Esophagus muscularis mucosa (tissue), 4 donors: ENCODE data around the gene CNGA1.
A peak's percentile ranks its signal among the peaks of the same experiment; 100 is the strongest.

ENCODE experiments used
- EP300 ChIP-seq: sonication (generic); formaldehyde crosslinking; IDR thresholded peaks from one replicate; pipeline ENCODE4 v1.6.1; 2017; ENCODE audit warnings: antibody characterized with exemption
- POLR2A ChIP-seq: fragments of 450-650 bp; IDR thresholded peaks from one replicate; pipeline ENCODE4 v1.6.1; 2017; ENCODE audit warnings: antibody characterized with exemption, moderate library complexity, mild to moderate bottlenecking, low read depth
- POLR2AphosphoS5 ChIP-seq, 2 donors: sonication (generic); formaldehyde crosslinking; IDR thresholded peaks; one replicate each; pipeline ENCODE4 v1.6.1; 2017; ENCODE audit warnings: antibody characterized with exemption in 2 of 2
- TF ChIP-seq, protein P1 (sequence below), 3 experiments: fragments of 200-600 bp in 2 of 3; fragments of 450-650 bp in 1 of 3; sonication (generic) in 2 of 3; IDR thresholded peaks; one replicate each; pipeline ENCODE4 v1.5.1; 2017 to 2019; ENCODE audit warnings: antibody characterized with exemption in 3 of 3, mild to moderate bottlenecking in 2 of 3, moderate library complexity in 1 of 3

- TF ChIP-seq, protein P1, sequence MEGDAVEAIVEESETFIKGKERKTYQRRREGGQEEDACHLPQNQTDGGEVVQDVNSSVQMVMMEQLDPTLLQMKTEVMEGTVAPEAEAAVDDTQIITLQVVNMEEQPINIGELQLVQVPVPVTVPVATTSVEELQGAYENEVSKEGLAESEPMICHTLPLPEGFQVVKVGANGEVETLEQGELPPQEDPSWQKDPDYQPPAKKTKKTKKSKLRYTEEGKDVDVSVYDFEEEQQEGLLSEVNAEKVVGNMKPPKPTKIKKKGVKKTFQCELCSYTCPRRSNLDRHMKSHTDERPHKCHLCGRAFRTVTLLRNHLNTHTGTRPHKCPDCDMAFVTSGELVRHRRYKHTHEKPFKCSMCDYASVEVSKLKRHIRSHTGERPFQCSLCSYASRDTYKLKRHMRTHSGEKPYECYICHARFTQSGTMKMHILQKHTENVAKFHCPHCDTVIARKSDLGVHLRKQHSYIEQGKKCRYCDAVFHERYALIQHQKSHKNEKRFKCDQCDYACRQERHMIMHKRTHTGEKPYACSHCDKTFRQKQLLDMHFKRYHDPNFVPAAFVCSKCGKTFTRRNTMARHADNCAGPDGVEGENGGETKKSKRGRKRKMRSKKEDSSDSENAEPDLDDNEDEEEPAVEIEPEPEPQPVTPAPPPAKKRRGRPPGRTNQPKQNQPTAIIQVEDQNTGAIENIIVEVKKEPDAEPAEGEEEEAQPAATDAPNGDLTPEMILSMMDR (IDR thresholded peaks at IDR 0.05), result peak in 1 of 3 experiments; percentile 12
- no peak for TF ChIP-seq POLR2A
- TF ChIP-seq POLR2AphosphoS5 (IDR thresholded peaks at IDR 0.05), result no peak
- TF ChIP-seq EP300, result no peak
Observed at GRCh38 chr4:48016141-48017107, at the start of gene CNGA1, which contains the start of gene NIPAL1.
